Caco-2 (cell line): ENCODE data around the gene SLC12A7. TPM values are rescaled to one million over a fixed set of nuclear protein-coding genes. Genes with fewer than 3 reads are reported as not detected.

ENCODE experiments used
- BruUV-seq: library from RNA; stranded (reverse); fragments of 400-500 nt; replicated peaks from 2 replicates; lab custom pipeline; 2021; lab: Mats Ljungman, UMichigan
- CTCF ChIA-PET: fragments of 300-600 bp; sonication (Branson Sonifier 250); formaldehyde crosslinking; loops from one replicate; lab custom pipeline; 2022; ENCODE audit warnings: antibody characterized with exemption; lab: Charles Lee
- POLR2A ChIA-PET: fragments of 300-600 bp; sonication (Branson Sonifier 250); formaldehyde crosslinking; loops from one replicate; lab custom pipeline; 2022; ENCODE audit warnings: antibody characterized with exemption; lab: Charles Lee
- DNase-seq, 2 experiments: peaks; one replicate each; pipeline versions ENCODE4 v3.0.0 to v3.0.0-alpha.2; 2020 to 2022
- H3K27me3 ChIP-seq: replicated peaks from 2 replicates; pipeline ENCODE4 v1.6.0; 2011; ENCODE audit warnings: low read length; ENCODE audit not compliant: control insufficient read depth, insufficient read depth
- H3K36me3 ChIP-seq: 2 replicates; pipeline ENCODE4 v1.5.1; 2011; ENCODE audit warnings: low read length; ENCODE audit not compliant: control insufficient read depth, insufficient read depth
- H3K4me1 ChIP-seq: fragments of 250-450 bp; sonication (Bioruptor Pico); 2 replicates; pipeline ENCODE4 v1.5.1; 2020; ENCODE audit warnings: mild to moderate bottlenecking
- H3K4me3 ChIP-seq: 2 replicates; pipeline ENCODE4 v1.5.1; 2011; ENCODE audit warnings: low read depth, mild to moderate bottlenecking, control low read depth, low read length
- H3K9me3 ChIP-seq: fragments of 250-450 bp; sonication (Bioruptor Pico); 2 replicates; pipeline ENCODE4 v1.5.1; 2020; ENCODE audit warnings: mild to moderate bottlenecking, moderate library complexity
- H3K27ac Mint-ChIP-seq: one replicate; pipeline ENCODE4 v1.8.0; 2022; ENCODE audit warnings: mixed read lengths; ENCODE audit not compliant: unreplicated experiment
- H3K27me3 Mint-ChIP-seq: one replicate; pipeline ENCODE4 v1.8.0; 2022; ENCODE audit warnings: mixed read lengths; ENCODE audit not compliant: insufficient read depth, unreplicated experiment
- H3K36me3 Mint-ChIP-seq: one replicate; pipeline ENCODE4 v1.8.0; 2022; ENCODE audit warnings: mild to moderate bottlenecking, mixed read lengths; ENCODE audit not compliant: insufficient read depth, unreplicated experiment
- H3K4me1 Mint-ChIP-seq: one replicate; pipeline ENCODE4 v1.8.0; 2022; ENCODE audit warnings: low read depth, mixed read lengths; ENCODE audit not compliant: unreplicated experiment
- H3K4me3 Mint-ChIP-seq: one replicate; pipeline ENCODE4 v1.8.0; 2022; ENCODE audit warnings: mild to moderate bottlenecking, moderate library complexity, mixed read lengths; ENCODE audit not compliant: unreplicated experiment
- H3K9me3 Mint-ChIP-seq: one replicate; pipeline ENCODE4 v1.8.0; 2022; ENCODE audit warnings: mixed read lengths; ENCODE audit not compliant: unreplicated experiment
- CTCF ChIP-seq, 2 experiments: fragments of 200-600 bp in 1 of 2; IDR thresholded peaks; 1 replicate in 1 of 2; 2 replicates in 1 of 2; pipeline versions ENCODE4 v1.5.1 to v1.8.0; 2011 to 2022; ENCODE audit warnings: antibody characterized with exemption in 1 of 2, control low read depth in 1 of 2, inconsistent platforms in 1 of 2, low read depth in 1 of 2, low read length in 1 of 2, mild to moderate bottlenecking in 1 of 2, moderate library complexity in 1 of 2; ENCODE audit not compliant: insufficient read depth in 1 of 2, severe bottlenecking in 1 of 2, unreplicated experiment in 1 of 2
- intact Hi-C: fragments of 100-400 bp; cut with micrococcal nuclease; formaldehyde crosslinking; loops from one replicate; pipeline ENCODE4 v1.10.0; 2022; ENCODE audit not compliant: unreplicated experiment
- total RNA-seq: library from RNA; stranded (reverse); gene quantifications from 2 replicates; pipeline ENCODE4 v1.2.3, GENCODE V29; 2022

The SLC12A7 gene
- total RNA-seq, 1 experiment from 2014 or later, result 41.7 TPM

- Mint-ChIP-seq H3K9me3 (no peaks in the 10 kb centered on the region), H3K4me3 (no peak overlapping the region), H3K27me3 (no peaks in the 10 kb centered on the region), H3K4me1 (peaks cover 6% of the 10 kb centered on the region), H3K27ac (no peak overlapping the region), H3K36me3 (no peaks in the 10 kb centered on the region)
- intact Hi-C loops, result no loop called here
- POLR2A ChIA-PET, result no interaction called here
- DNase-seq, result no peak
- TF ChIP-seq CTCF (IDR thresholded peaks at IDR 0.05; ENCODE audit: insufficient read depth in 1 of 2, low read depth in 1 of 2, low read length in 1 of 2, severe bottlenecking in 1 of 2, unreplicated experiment in 1 of 2), result no peak
- H3K36me3 ChIP-seq, result no peaks in the 10 kb centered on the region; the same call in 1 of the 2 replicates
- no peaks in the 10 kb centered on the region for H3K9me3 ChIP-seq
- H3K4me3 ChIP-seq, result no peak overlapping the region
- peaks cover 28% of the 10 kb centered on the region for H3K4me1 ChIP-seq
- CTCF ChIA-PET, result interaction anchor here (1.4 kb wide), 1 partner anchor 8 kb away, joined by 4 read pairs; no protein-coding TSS in a partner anchor
- no peaks in the 10 kb centered on the region for H3K27me3 ChIP-seq
- BruUV-seq, result no TSS peak
Observed at GRCh38 chr5:1132570-1132969, 20.7 kb upstream of the SLC12A7 start.

DNA sequence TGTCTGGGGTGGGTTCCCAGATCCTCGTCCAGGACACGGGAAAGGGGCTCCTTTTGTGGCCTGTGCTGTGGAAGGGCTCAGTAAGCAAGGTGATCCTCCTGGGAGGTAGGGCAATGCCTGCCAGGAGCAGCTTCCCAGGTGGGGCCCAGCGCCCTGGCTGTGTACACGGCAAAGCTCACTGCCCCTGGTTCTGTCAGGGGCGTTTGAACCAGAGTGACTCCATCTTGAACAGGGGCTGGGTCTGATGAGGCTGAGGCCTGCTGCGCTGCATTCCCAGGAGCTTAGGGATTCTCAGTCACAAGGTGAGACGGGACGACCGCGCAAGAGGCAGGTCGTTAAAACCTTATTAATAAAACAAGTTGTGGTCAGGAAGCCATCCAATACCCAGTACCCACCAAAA, 19.9 kb upstream of the SLC12A7 start:
- no peak overlapping the region for H3K4me3 Mint-ChIP-seq

DNA sequence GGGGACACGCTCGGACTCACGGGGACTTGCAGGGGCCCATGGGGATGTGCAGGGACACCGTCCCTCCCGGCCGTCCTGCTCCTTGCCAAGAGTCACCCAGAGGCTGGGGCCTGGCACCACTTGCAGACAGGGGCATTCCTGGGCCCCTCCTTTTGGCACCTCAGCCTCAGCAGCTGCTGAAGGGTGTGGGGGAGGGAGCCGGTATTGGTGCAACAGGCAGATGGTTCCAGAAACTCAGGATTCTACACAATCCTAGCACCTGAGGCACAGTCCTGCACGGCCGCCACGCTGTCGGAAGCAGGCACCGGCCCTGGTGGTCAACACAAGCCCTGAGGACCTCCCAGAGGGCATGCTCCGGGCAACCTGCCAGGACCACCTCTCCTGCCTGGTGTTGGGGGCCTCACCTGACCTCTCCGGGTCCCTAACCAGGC, 19.3 kb upstream of the SLC12A7 start:
- H3K4me1 ChIP-seq, result peaks cover 41% of the 10 kb centered on the region
- no peak for TF ChIP-seq CTCF (IDR thresholded peaks at IDR 0.05; ENCODE audit: insufficient read depth in 1 of 2, low read depth in 1 of 2, low read length in 1 of 2, severe bottlenecking in 1 of 2, unreplicated experiment in 1 of 2)
- peaks cover 9% of the 10 kb centered on the region for H3K4me1 Mint-ChIP-seq
- ChIA-PET CTCF (interaction anchor here (0.8 to 1.8 kb wide), 5 partner anchors 9 to 73 kb away, joined by 3 to 10 read pairs (median 5); no protein-coding TSS in a partner anchor), POLR2A (no interaction called here)
- H3K9me3 ChIP-seq, result no peaks in the 10 kb centered on the region
- H3K9me3 Mint-ChIP-seq, result no peaks in the 10 kb centered on the region
- no peak overlapping the region for H3K4me3 Mint-ChIP-seq
- H3K36me3 Mint-ChIP-seq, result no peaks in the 10 kb centered on the region
- H3K27me3 ChIP-seq, result no peaks in the 10 kb centered on the region
- H3K4me3 ChIP-seq, result no peak overlapping the region
- no TSS peak for BruUV-seq
- no peak overlapping the region for H3K27ac Mint-ChIP-seq
- no peak for DNase-seq
- intact Hi-C loops, result no loop called here
- no peaks in the 10 kb centered on the region for H3K27me3 Mint-ChIP-seq
- no peaks in the 10 kb centered on the region; the same call in 1 of the 2 replicates for H3K36me3 ChIP-seq

More for the DNA sequence above, 19.9 kb upstream of the SLC12A7 start:
- no peaks in the 10 kb centered on the region for H3K9me3 ChIP-seq
- no peaks in the 10 kb centered on the region for H3K9me3 Mint-ChIP-seq
- no peak for DNase-seq
- no peaks in the 10 kb centered on the region for H3K27me3 ChIP-seq
- peaks cover 36% of the 10 kb centered on the region for H3K4me1 ChIP-seq
- ChIA-PET POLR2A (no interaction called here), CTCF (interaction anchor here (1.4 kb wide), 1 partner anchor 9 kb away, joined by 4 read pairs; no protein-coding TSS in a partner anchor)
- no peak overlapping the region for H3K27ac Mint-ChIP-seq
- H3K27me3 Mint-ChIP-seq, result no peaks in the 10 kb centered on the region
- H3K4me1 Mint-ChIP-seq, result peaks cover 9% of the 10 kb centered on the region
- H3K36me3 ChIP-seq, result no peaks in the 10 kb centered on the region; the same call in 1 of the 2 replicates
- no peak overlapping the region for H3K4me3 ChIP-seq
- H3K36me3 Mint-ChIP-seq, result no peaks in the 10 kb centered on the region
- TF ChIP-seq CTCF (IDR thresholded peaks at IDR 0.05; ENCODE audit: insufficient read depth in 1 of 2, low read depth in 1 of 2, low read length in 1 of 2, severe bottlenecking in 1 of 2, unreplicated experiment in 1 of 2), result no peak
- no TSS peak for BruUV-seq
- intact Hi-C loops, result no loop called here
